Measurements from ENCODE around the gene FAM83B. TPM values are rescaled to one million over a fixed set of nuclear protein-coding genes. Genes with fewer than 3 reads are reported as not detected.
"Not testable (repeated sequence)": the region's sequence is repeated elsewhere in the genome, so short reads cannot be mapped to it uniquely, and the experiment has no call there.

The FAM83B gene
- total RNA-seq, 1 donor = 0.43 TPM

DNA sequence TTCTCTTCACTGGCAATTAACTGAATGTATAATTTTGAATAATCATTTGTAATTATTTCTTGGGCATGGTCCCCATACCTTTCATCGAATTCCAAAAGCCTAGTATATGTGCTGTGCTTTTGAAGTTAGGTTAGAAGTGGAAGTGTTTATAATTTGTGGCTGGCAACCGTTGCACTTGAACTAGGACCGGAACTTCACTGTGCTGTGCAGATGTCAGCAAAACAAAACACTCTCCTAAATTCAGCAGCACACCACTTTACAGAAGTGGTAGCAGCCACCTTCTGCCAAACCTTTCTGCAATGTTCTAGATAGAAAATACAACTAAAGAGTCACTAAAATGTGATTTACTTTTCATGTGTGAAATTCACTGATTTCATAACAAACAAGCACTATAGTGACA, 111.9 kb downstream of the FAM83B start:
- TF ChIP-seq, protein P1, sequence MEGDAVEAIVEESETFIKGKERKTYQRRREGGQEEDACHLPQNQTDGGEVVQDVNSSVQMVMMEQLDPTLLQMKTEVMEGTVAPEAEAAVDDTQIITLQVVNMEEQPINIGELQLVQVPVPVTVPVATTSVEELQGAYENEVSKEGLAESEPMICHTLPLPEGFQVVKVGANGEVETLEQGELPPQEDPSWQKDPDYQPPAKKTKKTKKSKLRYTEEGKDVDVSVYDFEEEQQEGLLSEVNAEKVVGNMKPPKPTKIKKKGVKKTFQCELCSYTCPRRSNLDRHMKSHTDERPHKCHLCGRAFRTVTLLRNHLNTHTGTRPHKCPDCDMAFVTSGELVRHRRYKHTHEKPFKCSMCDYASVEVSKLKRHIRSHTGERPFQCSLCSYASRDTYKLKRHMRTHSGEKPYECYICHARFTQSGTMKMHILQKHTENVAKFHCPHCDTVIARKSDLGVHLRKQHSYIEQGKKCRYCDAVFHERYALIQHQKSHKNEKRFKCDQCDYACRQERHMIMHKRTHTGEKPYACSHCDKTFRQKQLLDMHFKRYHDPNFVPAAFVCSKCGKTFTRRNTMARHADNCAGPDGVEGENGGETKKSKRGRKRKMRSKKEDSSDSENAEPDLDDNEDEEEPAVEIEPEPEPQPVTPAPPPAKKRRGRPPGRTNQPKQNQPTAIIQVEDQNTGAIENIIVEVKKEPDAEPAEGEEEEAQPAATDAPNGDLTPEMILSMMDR (IDR thresholded peaks at IDR 0.05; ENCODE audit: insufficient read depth, low read depth, low read length) = no peak
- no peak for DNase-seq (ENCODE audit: low read depth)
- no peak overlapping the region for H3K4me3 ChIP-seq (ENCODE audit: low read depth, low read length)

DNA sequence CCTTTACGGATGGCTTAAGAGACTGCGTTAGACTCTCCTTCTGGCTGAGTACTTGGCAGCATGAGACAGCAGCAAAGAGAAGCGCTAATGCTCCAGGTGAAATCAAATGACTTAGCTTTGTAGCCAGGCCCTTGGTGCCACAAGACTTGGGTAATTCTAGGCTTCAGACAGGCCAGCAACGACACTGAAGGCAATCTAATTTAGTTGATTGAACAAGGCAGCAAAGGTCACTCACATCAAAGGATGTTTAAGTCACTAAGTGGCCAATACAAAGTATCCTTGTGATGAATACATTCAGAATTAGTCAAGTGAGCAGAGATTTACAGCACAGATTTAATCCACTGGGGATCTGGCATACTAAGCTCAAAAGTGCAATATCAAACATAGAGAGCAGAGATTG, 113.2 kb downstream of the FAM83B start:
- TF ChIP-seq, protein P1 (IDR thresholded peaks at IDR 0.05; ENCODE audit: insufficient read depth, low read depth, low read length) = no peak
- DNase-seq (ENCODE audit: low read depth) = no peak
- H3K4me3 ChIP-seq (ENCODE audit: low read depth, low read length) = no peak overlapping the region

- not testable (repeated sequence) for DNase-seq (ENCODE audit: low read depth)
Observed at GRCh38 chr6:54961372-54961771, 114.8 kb downstream of the FAM83B start.

DNA sequence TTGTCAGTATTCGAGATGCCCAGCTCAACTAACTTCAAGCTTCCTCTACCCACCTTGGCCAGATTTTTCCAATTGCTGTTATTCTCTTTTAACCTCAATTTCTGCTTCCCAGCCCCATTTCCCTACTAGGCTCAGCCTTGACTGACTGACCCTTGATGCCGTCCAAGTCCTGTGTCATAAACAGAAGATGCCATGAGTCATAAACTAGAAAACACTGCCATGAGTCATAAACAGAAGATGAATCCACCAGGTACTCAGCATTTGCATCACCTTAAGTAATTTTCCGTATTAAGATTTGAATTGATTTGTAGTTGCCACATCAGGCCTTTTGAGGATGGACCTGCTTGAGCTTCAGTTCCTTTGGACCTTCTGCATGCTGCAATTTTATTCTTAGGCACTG, 123.8 kb downstream of the FAM83B start:
- DNase-seq (ENCODE audit: low read depth) = no peak
- TF ChIP-seq, protein P1 (IDR thresholded peaks at IDR 0.05; ENCODE audit: insufficient read depth, low read depth, low read length) = no peak
- H3K4me3 ChIP-seq (ENCODE audit: low read depth, low read length) = no peak overlapping the region

More at GRCh38 chr6:54961372-54961771, 114.8 kb downstream of the FAM83B start:
- H3K4me3 ChIP-seq (ENCODE audit: low read depth, low read length) = not testable (repeated sequence)

DNA sequence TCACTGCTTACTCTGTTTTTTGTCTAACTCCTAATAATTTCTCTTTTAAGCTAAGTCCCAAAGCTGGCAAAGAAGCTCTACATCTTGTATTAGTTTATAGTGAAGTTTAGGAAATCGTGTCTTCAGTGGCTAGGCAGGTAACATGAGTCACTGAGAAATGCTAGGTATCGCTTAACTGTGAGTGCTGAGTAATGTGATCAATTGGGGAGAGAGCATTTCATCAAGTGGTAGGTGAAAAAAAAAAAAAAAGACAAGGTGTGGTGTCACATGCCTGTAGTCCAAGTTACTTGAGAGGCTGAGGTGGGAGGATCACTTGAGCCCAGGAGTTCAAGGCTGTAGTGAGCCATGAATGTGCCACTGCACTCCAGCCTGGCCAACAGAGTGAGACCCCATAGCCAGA, 125.3 kb downstream of the FAM83B start:
- TF ChIP-seq, protein P1 (IDR thresholded peaks at IDR 0.05; ENCODE audit: insufficient read depth, low read depth, low read length) = no peak
- H3K4me3 ChIP-seq (ENCODE audit: low read depth, low read length) = no peak overlapping the region
- no peak for DNase-seq (ENCODE audit: low read depth)

DNA sequence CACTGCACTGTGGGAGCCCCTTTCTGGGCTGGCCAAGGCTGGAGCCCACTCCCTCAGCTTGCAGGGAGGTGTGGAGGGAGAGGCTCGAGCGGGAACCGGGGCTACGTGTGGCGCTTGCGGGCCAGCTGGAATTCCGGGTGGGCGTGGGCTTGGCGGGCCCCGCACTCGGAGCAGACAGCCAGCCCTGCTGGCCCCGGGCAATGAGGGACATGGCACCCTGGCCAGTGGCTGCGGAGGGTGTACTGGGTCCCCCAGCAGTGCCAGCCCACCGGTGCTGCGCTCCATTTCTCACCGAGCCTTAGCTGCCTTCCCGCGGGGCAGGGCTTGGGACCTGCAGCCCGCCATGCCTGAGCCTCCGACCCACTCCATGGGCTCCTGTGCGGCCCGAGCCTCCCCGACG, 132.6 kb downstream of the FAM83B start:
- H3K4me3 ChIP-seq (ENCODE audit: low read depth, low read length); DNase-seq (ENCODE audit: low read depth): not testable (repeated sequence)

DNA sequence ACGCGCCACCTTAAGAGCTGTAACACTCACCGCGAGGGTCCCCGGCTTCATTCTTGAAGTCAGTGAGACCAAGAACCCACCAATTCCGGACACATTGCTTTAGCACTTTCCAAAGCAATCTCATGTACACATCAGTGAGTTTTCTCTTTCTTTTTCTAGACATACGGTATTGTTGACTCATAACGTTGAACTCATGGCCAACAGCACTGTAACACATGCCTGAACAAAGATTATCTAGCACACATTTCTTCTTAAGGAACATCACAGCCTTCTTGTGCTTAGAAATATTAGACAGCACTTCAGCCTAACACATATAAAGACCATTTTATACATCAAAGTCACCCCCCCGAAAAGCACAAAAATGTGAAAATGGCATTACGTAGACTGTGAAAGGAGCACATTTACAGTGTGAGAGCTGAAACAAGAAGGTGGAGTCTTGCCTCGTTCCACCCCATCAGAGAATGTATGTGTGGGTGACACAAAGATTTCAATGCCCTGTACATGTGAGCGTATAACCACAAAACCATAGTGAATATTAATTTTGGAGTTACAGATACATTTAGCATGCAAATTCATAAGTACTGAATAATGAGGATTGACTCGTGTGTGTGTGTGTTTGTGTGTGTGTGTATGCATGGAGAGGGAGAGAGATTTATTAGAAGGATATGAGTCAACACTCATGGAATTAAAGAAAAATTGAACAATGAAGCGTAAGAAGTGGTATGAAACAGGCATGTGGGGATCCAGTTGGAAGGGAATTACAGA, 134.1 kb downstream of the FAM83B start:
- no peak overlapping the region for H3K4me3 ChIP-seq (ENCODE audit: low read depth, low read length)
- TF ChIP-seq, protein P1 (IDR thresholded peaks at IDR 0.05; ENCODE audit: insufficient read depth, low read depth, low read length) = no peak
- peak; percentile 52 for DNase-seq (ENCODE audit: low read depth)

DNA sequence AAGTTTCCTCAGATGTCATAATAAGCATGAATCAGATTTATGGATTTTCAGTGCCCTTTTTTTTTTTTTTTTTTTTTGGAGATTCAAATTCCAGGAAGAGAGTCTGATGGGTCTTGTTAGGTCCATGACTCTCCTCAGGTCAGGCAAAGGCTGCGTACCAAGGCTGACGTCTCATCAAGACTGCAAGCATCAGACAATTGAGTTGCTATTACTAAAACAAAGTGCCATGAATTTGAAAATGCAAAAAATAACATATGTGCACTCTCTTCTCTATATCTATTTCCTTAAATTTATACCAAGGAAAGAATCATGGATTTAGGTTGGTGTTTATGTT, 134.7 kb downstream of the FAM83B start:
- TF ChIP-seq, protein P1 (IDR thresholded peaks at IDR 0.05; ENCODE audit: insufficient read depth, low read depth, low read length) = no peak
- DNase-seq (ENCODE audit: low read depth) = no peak
- H3K4me3 ChIP-seq (ENCODE audit: low read depth, low read length) = no peak overlapping the region
